Astrocyte (in vitro differentiated cells and primary cell): ENCODE data around the gene LMNTD2. TPM values are rescaled to one million over a fixed set of nuclear protein-coding genes. Genes with fewer than 3 reads are reported as not detected.

Experiments used
- DNase-seq: peaks from one replicate; pipeline ENCODE4 v3.0.0-alpha.2; 2010; ENCODE audit warnings: low read depth
- FAIRE-seq: peaks from 2 replicates; lab custom pipeline; 2011; peaks lifted over from hg19 to GRCh38; lab: Jason Lieb, UNC
- H2AFZ ChIP-seq: 2 replicates; pipeline ENCODE4 v1.6.0; 2012; ENCODE audit warnings: low read depth, low read length, inconsistent platforms
- H3K27ac ChIP-seq: 2 replicates; pipeline ENCODE4 v1.5.1; 2011; ENCODE audit warnings: low read depth, low read length, inconsistent platforms
- H3K27me3 ChIP-seq: 2 replicates; pipeline ENCODE4 v1.6.0; 2011; ENCODE audit warnings: low read length, inconsistent platforms; ENCODE audit not compliant: insufficient read depth
- H3K36me3 ChIP-seq: 2 replicates; pipeline ENCODE4 v1.5.1; 2011; ENCODE audit warnings: low read length, inconsistent platforms; ENCODE audit not compliant: insufficient read depth
- H3K4me1 ChIP-seq: 2 replicates; pipeline ENCODE4 v1.5.1; 2011; ENCODE audit warnings: low read length, inconsistent platforms; ENCODE audit not compliant: insufficient read depth
- H3K4me2 ChIP-seq: 2 replicates; pipeline ENCODE4 v1.6.0; 2012; ENCODE audit warnings: low read length, inconsistent platforms
- H3K4me3 ChIP-seq: 2 replicates; pipeline ENCODE4 v1.5.1; 2011; ENCODE audit warnings: low read depth, mild to moderate bottlenecking, low read length, inconsistent platforms; ENCODE audit not compliant: insufficient read depth
- H3K79me2 ChIP-seq: 2 replicates; pipeline ENCODE4 v1.6.0; 2012; ENCODE audit warnings: mild to moderate bottlenecking, low read length, inconsistent platforms; ENCODE audit not compliant: insufficient read depth
- H3K9ac ChIP-seq: 2 replicates; pipeline ENCODE4 v1.6.0; 2012; ENCODE audit warnings: mild to moderate bottlenecking, low read length, inconsistent platforms
- H3K9me3 ChIP-seq: 2 replicates; pipeline ENCODE4 v1.5.1; 2012; ENCODE audit warnings: low read depth, mild to moderate bottlenecking, low read length, inconsistent platforms; ENCODE audit not compliant: insufficient read depth
- H4K20me1 ChIP-seq: 2 replicates; pipeline ENCODE4 v1.6.0; 2012; ENCODE audit warnings: low read length, inconsistent platforms; ENCODE audit not compliant: insufficient read depth
- H3K27ac Mint-ChIP-seq: one replicate; pipeline ENCODE4 v1.8.0; 2021; ENCODE audit warnings: mild to moderate bottlenecking, mixed read lengths; ENCODE audit not compliant: unreplicated experiment
- H3K27me3 Mint-ChIP-seq: one replicate; pipeline ENCODE4 v1.8.0; 2021; ENCODE audit warnings: low read depth, mixed read lengths; ENCODE audit not compliant: unreplicated experiment
- H3K36me3 Mint-ChIP-seq: one replicate; pipeline ENCODE4 v1.8.0; 2021; ENCODE audit warnings: low read depth, mixed read lengths; ENCODE audit not compliant: unreplicated experiment
- H3K4me1 Mint-ChIP-seq: one replicate; pipeline ENCODE4 v1.8.0; 2021; ENCODE audit warnings: low read depth, mixed read lengths; ENCODE audit not compliant: unreplicated experiment
- H3K4me3 Mint-ChIP-seq: one replicate; pipeline ENCODE4 v1.8.0; 2021; ENCODE audit warnings: mild to moderate bottlenecking, moderate library complexity, mixed read lengths; ENCODE audit not compliant: unreplicated experiment
- H3K9me3 Mint-ChIP-seq: one replicate; pipeline ENCODE4 v1.8.0; 2021; ENCODE audit warnings: mild to moderate bottlenecking, mixed read lengths; ENCODE audit not compliant: unreplicated experiment
- EZH2 ChIP-seq: IDR thresholded peaks from 2 replicates; pipeline ENCODE4 v1.6.1; 2012; ENCODE audit warnings: mild to moderate bottlenecking, low read length, inconsistent platforms; ENCODE audit not compliant: insufficient read depth
- microRNA-seq: library from miRNA; unstranded; fragments of <30 nt; microRNA quantifications from one replicate; pipeline ENCODE4 v1.2.0, GENCODE V29; 2020
- total RNA-seq: library from RNA; stranded (reverse); gene quantifications from 2 replicates; pipeline ENCODE4 v1.2.1, GENCODE V29; 2021
- TF ChIP-seq, protein P1 (sequence below): IDR thresholded peaks from 2 replicates; pipeline ENCODE4 v1.5.1; 2011; ENCODE audit warnings: low read depth, mild to moderate bottlenecking, inconsistent platforms, low read length, moderate library complexity; ENCODE audit not compliant: insufficient read depth

LMNTD2 gene
- total RNA-seq, 1 donor from 2014 or later: 2.8 TPM

DNA sequence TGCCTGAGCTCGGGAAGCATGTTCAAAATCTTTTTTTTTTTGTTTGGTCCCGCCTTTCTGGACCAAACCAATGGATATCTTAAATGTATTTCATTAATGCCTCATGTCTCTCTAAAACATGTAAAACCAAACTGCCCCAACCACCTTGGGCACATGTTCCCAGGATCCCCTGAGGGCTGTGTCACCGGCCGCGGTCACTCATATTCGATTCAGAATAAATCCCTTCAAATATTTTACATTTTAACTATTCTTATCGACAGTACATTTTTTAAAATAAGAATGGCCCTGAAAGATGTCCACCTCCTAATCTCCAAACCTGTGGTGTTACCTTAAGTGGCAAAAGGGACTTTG, 55.6 kb downstream of the LMNTD2 start:
- no peaks in the 10 kb centered on the region for H3K27me3 ChIP-seq
- peak overlapping the region; percentile 95 for H3K4me2 ChIP-seq
- H2AFZ ChIP-seq: no peak overlapping the region
- FAIRE-seq: no peak
- no peaks in the 10 kb centered on the region for H3K9me3 ChIP-seq
- peaks cover 24% of the 10 kb centered on the region for H4K20me1 ChIP-seq
- peak overlapping the region; percentile 75 for H3K9ac ChIP-seq
- DNase-seq: no peak
- peaks cover 12% of the 10 kb centered on the region for H3K4me1 Mint-ChIP-seq
- H3K36me3 ChIP-seq: peaks cover 5% of the 10 kb centered on the region
- TF ChIP-seq EZH2: no peak
- TF ChIP-seq, protein P1, sequence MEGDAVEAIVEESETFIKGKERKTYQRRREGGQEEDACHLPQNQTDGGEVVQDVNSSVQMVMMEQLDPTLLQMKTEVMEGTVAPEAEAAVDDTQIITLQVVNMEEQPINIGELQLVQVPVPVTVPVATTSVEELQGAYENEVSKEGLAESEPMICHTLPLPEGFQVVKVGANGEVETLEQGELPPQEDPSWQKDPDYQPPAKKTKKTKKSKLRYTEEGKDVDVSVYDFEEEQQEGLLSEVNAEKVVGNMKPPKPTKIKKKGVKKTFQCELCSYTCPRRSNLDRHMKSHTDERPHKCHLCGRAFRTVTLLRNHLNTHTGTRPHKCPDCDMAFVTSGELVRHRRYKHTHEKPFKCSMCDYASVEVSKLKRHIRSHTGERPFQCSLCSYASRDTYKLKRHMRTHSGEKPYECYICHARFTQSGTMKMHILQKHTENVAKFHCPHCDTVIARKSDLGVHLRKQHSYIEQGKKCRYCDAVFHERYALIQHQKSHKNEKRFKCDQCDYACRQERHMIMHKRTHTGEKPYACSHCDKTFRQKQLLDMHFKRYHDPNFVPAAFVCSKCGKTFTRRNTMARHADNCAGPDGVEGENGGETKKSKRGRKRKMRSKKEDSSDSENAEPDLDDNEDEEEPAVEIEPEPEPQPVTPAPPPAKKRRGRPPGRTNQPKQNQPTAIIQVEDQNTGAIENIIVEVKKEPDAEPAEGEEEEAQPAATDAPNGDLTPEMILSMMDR: no peak
- peaks cover 7% of the 10 kb centered on the region for H3K36me3 Mint-ChIP-seq
- H3K27ac Mint-ChIP-seq: peak overlapping the region; percentile 100
- H3K4me3 ChIP-seq: peak overlapping the region; percentile 89
- no peaks in the 10 kb centered on the region for H3K27me3 Mint-ChIP-seq
- peaks cover 70% of the 10 kb centered on the region for H3K79me2 ChIP-seq
- no peak overlapping the region for H3K27ac ChIP-seq
- H3K9me3 Mint-ChIP-seq: no peaks in the 10 kb centered on the region
- H3K4me3 Mint-ChIP-seq: peak overlapping the region; percentile 98
- peaks cover 32% of the 10 kb centered on the region for H3K4me1 ChIP-seq

Small RNA genes lying within 50 kb of the gene (microRNA-seq; reads per million reads assigned to microRNA genes)
- gene MIR210: 1,187 reads per million, percentile 83 among the genes with 10 or more reads in this experiment

Other genes starting within 250 kb of the LMNTD2 start
- gene IFITM1, start 246.7 kb downstream of the LMNTD2 start, total RNA-seq: 526 and 631 TPM in 2 replicates
- 642 and 757 TPM in 2 replicates for gene IFITM3, start 239.9 kb downstream of the LMNTD2 start, total RNA-seq
- 64.6 and 68.5 TPM in 2 replicates for gene B4GALNT4, start 191.2 kb downstream of the LMNTD2 start, total RNA-seq
- 1.1 and 2.1 TPM in 2 replicates for gene PKP3, start 166.5 kb downstream of the LMNTD2 start, total RNA-seq
- 6.2 and 7.2 TPM in 2 replicates for gene SIGIRR, start 145.7 kb downstream of the LMNTD2 start, total RNA-seq
- 0.82 and 1.9 TPM in 2 replicates for gene ANO9, start 118.7 kb downstream of the LMNTD2 start, total RNA-seq
- gene PTDSS2, start 110.5 kb downstream of the LMNTD2 start, total RNA-seq: 40.3 and 47.3 TPM in 2 replicates
- 117 and 130 TPM in 2 replicates for gene RNH1, start 53.5 kb downstream of the LMNTD2 start, total RNA-seq
- 78.5 and 84.2 TPM in 2 replicates for gene HRAS, start 25.2 kb downstream of the LMNTD2 start, total RNA-seq
- 0.82 and 1.8 TPM in 2 replicates for gene LRRC56, start 23.2 kb downstream of the LMNTD2 start, total RNA-seq
- 31.1 and 32.3 TPM in 2 replicates for gene RASSF7, start 232 bp upstream of the LMNTD2 start, total RNA-seq
- gene PHRF1, start 15.7 kb upstream of the LMNTD2 start, total RNA-seq: 38.0 and 38.3 TPM in 2 replicates
- 75.4 and 80.6 TPM in 2 replicates for gene IRF7, start 55.2 kb upstream of the LMNTD2 start, total RNA-seq
- gene CDHR5, start 64.2 kb upstream of the LMNTD2 start, total RNA-seq: 0.12 TPM in 1 of 2 replicates, not detected in the other
- gene SCT, start 66.4 kb upstream of the LMNTD2 start, total RNA-seq: 2.0 and 4.0 TPM in 2 replicates
- gene DRD4, start 76.5 kb upstream of the LMNTD2 start, total RNA-seq: 9.9 and 12.0 TPM in 2 replicates
- 44.1 and 48.9 TPM in 2 replicates for gene DEAF1, start 134.5 kb upstream of the LMNTD2 start, total RNA-seq
- 16.1 and 18.4 TPM in 2 replicates for gene TMEM80, start 135.1 kb upstream of the LMNTD2 start, total RNA-seq
- 103 and 129 TPM in 2 replicates for gene EPS8L2, start 145.5 kb upstream of the LMNTD2 start, total RNA-seq
- 150 and 155 TPM in 2 replicates for gene TALDO1, start 186.7 kb upstream of the LMNTD2 start, total RNA-seq
- 51.9 and 60.0 TPM in 2 replicates for gene GATD1, start 216.7 kb upstream of the LMNTD2 start, total RNA-seq
- gene CEND1, start 229.4 kb upstream of the LMNTD2 start, total RNA-seq: 0.59 and 0.62 TPM in 2 replicates
- 20.5 and 21.4 TPM in 2 replicates for gene SLC25A22, start 237.5 kb upstream of the LMNTD2 start, total RNA-seq
- 22.2 and 26.8 TPM in 2 replicates for gene PIDD1, start 244.5 kb upstream of the LMNTD2 start, total RNA-seq
- 1,592 and 1,666 TPM in 2 replicates for gene RPLP2, start 249.2 kb upstream of the LMNTD2 start, total RNA-seq